Endothelial cell of umbilical vein (primary cell): Measurements from ENCODE around the gene EIF3D. TPM values are rescaled to one million over a fixed set of nuclear protein-coding genes. Genes with fewer than 3 reads are reported as not detected.

Source experiments
- BruUV-seq: library from RNA; stranded (reverse); fragments of 400-500 nt; replicated peaks from 2 replicates; lab custom pipeline; 2021; lab: Mats Ljungman, UMichigan
- CTCF ChIA-PET: fragments of 300-600, 350-600 bp; sonication (Branson Sonifier 250); formaldehyde crosslinking; loops from one replicate; lab custom pipeline; 2021; ENCODE audit warnings: antibody characterized with exemption, inconsistent platforms; lab: Charles Lee
- POLR2A ChIA-PET: fragments of 300-600, 350-600 bp; sonication (Branson Sonifier 250); formaldehyde crosslinking; loops from one replicate; lab custom pipeline; 2021; ENCODE audit warnings: antibody characterized with exemption, inconsistent platforms; lab: Charles Lee
- DNase-seq: peaks from one replicate; pipeline ENCODE4 v3.0.0-alpha.2; 2011; ENCODE audit warnings: low read depth, low spot score
- FAIRE-seq: peaks from 2 replicates; lab custom pipeline; 2011; peaks lifted over from hg19 to GRCh38; lab: Jason Lieb, UNC
- H2AFZ ChIP-seq: 2 replicates; pipeline ENCODE4 v1.6.0; 2012; ENCODE audit warnings: low read depth, low read length, control low read depth, inconsistent platforms
- H3K27ac ChIP-seq: 2 replicates; pipeline ENCODE4 v1.5.1; 2011; ENCODE audit warnings: low read depth, mild to moderate bottlenecking, control low read depth, low read length, moderate library complexity; ENCODE audit not compliant: insufficient read depth
- H3K27me3 ChIP-seq, 2 experiments: 2 replicates each; pipeline versions ENCODE4 v1.6.0 to v1.6.1; 2011; ENCODE audit warnings: low read length in 2 of 2, mixed read lengths in 1 of 2; ENCODE audit not compliant: control insufficient read depth in 2 of 2, insufficient read depth in 2 of 2
- H3K36me3 ChIP-seq, 2 experiments: 2 replicates in 1 of 2; 3 replicates in 1 of 2; pipeline ENCODE4 v1.5.1; 2011; ENCODE audit warnings: low read length in 2 of 2, mild to moderate bottlenecking in 1 of 2, moderate library complexity in 1 of 2; ENCODE audit not compliant: control insufficient read depth in 2 of 2, insufficient read depth in 2 of 2; ENCODE audit errors: extremely low read depth in 1 of 2
- H3K4me1 ChIP-seq: 3 replicates; pipeline ENCODE4 v1.5.1; 2011; ENCODE audit warnings: mild to moderate bottlenecking, low read length; ENCODE audit not compliant: control insufficient read depth, insufficient read depth; ENCODE audit errors: extremely low read depth
- H3K4me2 ChIP-seq: 2 replicates; pipeline ENCODE4 v1.6.1; 2011; ENCODE audit warnings: low read length, control low read depth, mixed read lengths; ENCODE audit not compliant: insufficient read depth
- H3K4me3 ChIP-seq, 3 experiments: fragments of 200-600 bp in 1 of 3; sonication (generic), shearing (Covaris generic) in 1 of 3; replicated peaks in 1 of 3; 2 replicates each; pipeline ENCODE4 v1.5.1; 2011 to 2016; ENCODE audit warnings: control low read depth in 3 of 3, low read length in 3 of 3, mild to moderate bottlenecking in 2 of 3, inconsistent platforms in 1 of 3, low read depth in 1 of 3, moderate library complexity in 1 of 3; ENCODE audit not compliant: insufficient read depth in 1 of 3
- H3K79me2 ChIP-seq: 2 replicates; pipeline ENCODE4 v1.6.0; 2012; ENCODE audit warnings: low read length, inconsistent platforms; ENCODE audit not compliant: control insufficient read depth, insufficient read depth
- H3K9ac ChIP-seq: replicated peaks from 2 replicates; pipeline ENCODE3; 2011; ENCODE audit warnings: low read length, control low read depth; ENCODE audit not compliant: insufficient read depth; ENCODE audit errors: extremely low read depth
- H3K9me1 ChIP-seq: replicated peaks from 3 replicates; pipeline ENCODE4 v1.6.0; 2011; ENCODE audit warnings: mild to moderate bottlenecking, low read length; ENCODE audit not compliant: control insufficient read depth, insufficient read depth; ENCODE audit errors: extremely low read depth
- H3K9me3 ChIP-seq: replicated peaks from 2 replicates; pipeline ENCODE4 v1.5.1; 2012; ENCODE audit warnings: low read length, inconsistent platforms; ENCODE audit not compliant: control insufficient read depth, insufficient read depth
- H4K20me1 ChIP-seq: replicated peaks from 2 replicates; pipeline ENCODE3; 2011; ENCODE audit warnings: mild to moderate bottlenecking, low read length; ENCODE audit not compliant: control insufficient read depth, insufficient read depth; ENCODE audit errors: extremely low read depth
- EZH2 ChIP-seq: IDR thresholded peaks from 2 replicates; pipeline ENCODE4 v1.6.1; 2012; ENCODE audit warnings: borderline replicate concordance, low read depth, mild to moderate bottlenecking, moderate library complexity, low read length, inconsistent platforms; ENCODE audit not compliant: severe bottlenecking
- FOS ChIP-seq: IDR thresholded peaks from 2 replicates; pipeline ENCODE4 v1.6.1; 2011; ENCODE audit warnings: mild to moderate bottlenecking, low read length, moderate library complexity, borderline replicate concordance; ENCODE audit not compliant: insufficient read depth
- GATA2 ChIP-seq: IDR thresholded peaks from 2 replicates; pipeline ENCODE4 v1.7.0; 2011; ENCODE audit warnings: low read depth, mild to moderate bottlenecking, moderate library complexity, mixed read lengths, low read length; ENCODE audit not compliant: insufficient read length, insufficient read depth
- JUN ChIP-seq: IDR thresholded peaks from 2 replicates; pipeline ENCODE4 v1.6.1; 2011; ENCODE audit warnings: borderline replicate concordance, low read depth; ENCODE audit not compliant: insufficient read length, insufficient read depth
- MYC ChIP-seq: IDR thresholded peaks from one replicate; pipeline ENCODE4 v1.6.1; 2011; ENCODE audit warnings: mild to moderate bottlenecking, low read depth, low read length
- POLR2A ChIP-seq: IDR thresholded peaks from 2 replicates; pipeline ENCODE4 v1.6.1; 2012; ENCODE audit warnings: low read depth, mild to moderate bottlenecking, control low read depth, low read length
- POLR2AphosphoS5 ChIP-seq: IDR thresholded peaks from 2 replicates; pipeline ENCODE4 v1.6.1; 2012; ENCODE audit warnings: low read depth, mild to moderate bottlenecking, control low read depth, low read length, moderate library complexity; ENCODE audit not compliant: insufficient read depth
- dilution Hi-C: fragments of 300-500 bp; cut with MboI; formaldehyde crosslinking; loops from one replicate; pipeline ENCODE4 v1.15.0; 2019; ENCODE audit warnings: low sequenced_read_pairs; ENCODE audit not compliant: extremely low pct_ligation_motif_present
- intact Hi-C: fragments of 100-400 bp; cut with micrococcal nuclease; formaldehyde crosslinking; loops from one replicate; pipeline ENCODE4 v1.10.0; 2022
- polyA plus RNA-seq, 4 experiments: library from polyadenylated mRNA; depleted of rRNA in 3 of 4; stranded (reverse) in 3 of 4; unstranded in 1 of 4; fragments of >200 nt; gene quantifications; 2 replicates each; pipeline versions ENCODE4 v1.2.1 to v1.2.3, GENCODE V29; 2011 to 2012; ENCODE audit warnings: missing spikeins in 1 of 4
- total RNA-seq: library from RNA; stranded (reverse); gene quantifications from 2 replicates; pipeline ENCODE4 v1.2.3, GENCODE V29; 2021
- TF ChIP-seq, protein P1 (sequence below): IDR thresholded peaks from 2 replicates; pipeline ENCODE4 v1.6.1; 2011; ENCODE audit not compliant: insufficient read depth, insufficient read length
- TF ChIP-seq, protein P2 (sequence below), 2 donors: IDR thresholded peaks; 1 replicate in 1 of 2; 2 replicates in 1 of 2; pipeline ENCODE4 v1.5.1; 2011; ENCODE audit warnings: low read length in 2 of 2, mild to moderate bottlenecking in 2 of 2, moderate library complexity in 2 of 2, control low read depth in 1 of 2, inconsistent platforms in 1 of 2, low read depth in 1 of 2; ENCODE audit not compliant: insufficient read depth in 1 of 2; ENCODE audit errors: extremely low read depth in 1 of 2

The EIF3D gene
- total and polyA plus RNA-seq, 2 donors (not counting 3 experiments of a cell fraction or from before 2014, with no cell fraction given), result 201 to 413 TPM

DNA sequence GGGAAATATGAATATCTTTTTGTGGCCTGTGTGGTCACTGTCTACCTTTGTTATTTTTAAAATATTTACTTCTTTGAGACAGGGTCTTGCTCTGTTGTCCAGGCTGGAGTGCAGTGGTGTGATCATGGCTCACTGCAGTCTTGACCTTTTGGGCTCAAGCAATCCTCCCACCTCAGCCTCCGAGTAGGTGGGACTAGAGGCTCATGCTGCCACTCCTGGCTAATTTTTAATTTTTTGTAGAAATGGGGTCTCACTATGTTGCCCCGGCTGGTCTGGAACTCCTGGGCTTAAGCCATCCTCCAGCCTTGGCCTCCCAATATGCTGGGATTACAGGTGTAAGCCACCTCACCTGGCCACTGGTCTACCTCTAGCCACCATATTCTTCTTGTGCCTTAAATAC, 3.5 kb upstream of the EIF3D start:
- Histone ChIP-seq H3K9ac (no peak overlapping the region), H3K27ac (no peak overlapping the region), H3K27me3 (peaks cover 1 to 9% of the 10 kb centered on the region in 2 experiments), H2AFZ (no peak overlapping the region), H3K9me1 (no peaks in the 10 kb centered on the region), H3K9me3 (no peaks in the 10 kb centered on the region), H4K20me1 (no peaks in the 10 kb centered on the region), H3K4me2 (no peak overlapping the region), H3K79me2 (peaks cover 14% of the 10 kb centered on the region), H3K4me1 (peaks cover 10% of the 10 kb centered on the region), H3K4me3 (no peak overlapping the region), H3K36me3 (no peaks in the 10 kb centered on the region)
- TF ChIP-seq MYC, result no peak
- TF ChIP-seq POLR2A, result no peak
- TF ChIP-seq, protein P1, sequence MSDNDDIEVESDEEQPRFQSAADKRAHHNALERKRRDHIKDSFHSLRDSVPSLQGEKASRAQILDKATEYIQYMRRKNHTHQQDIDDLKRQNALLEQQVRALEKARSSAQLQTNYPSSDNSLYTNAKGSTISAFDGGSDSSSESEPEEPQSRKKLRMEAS, result no peak
- no peak for TF ChIP-seq EZH2
- no peak for TF ChIP-seq FOS
- TF ChIP-seq, protein P2, sequence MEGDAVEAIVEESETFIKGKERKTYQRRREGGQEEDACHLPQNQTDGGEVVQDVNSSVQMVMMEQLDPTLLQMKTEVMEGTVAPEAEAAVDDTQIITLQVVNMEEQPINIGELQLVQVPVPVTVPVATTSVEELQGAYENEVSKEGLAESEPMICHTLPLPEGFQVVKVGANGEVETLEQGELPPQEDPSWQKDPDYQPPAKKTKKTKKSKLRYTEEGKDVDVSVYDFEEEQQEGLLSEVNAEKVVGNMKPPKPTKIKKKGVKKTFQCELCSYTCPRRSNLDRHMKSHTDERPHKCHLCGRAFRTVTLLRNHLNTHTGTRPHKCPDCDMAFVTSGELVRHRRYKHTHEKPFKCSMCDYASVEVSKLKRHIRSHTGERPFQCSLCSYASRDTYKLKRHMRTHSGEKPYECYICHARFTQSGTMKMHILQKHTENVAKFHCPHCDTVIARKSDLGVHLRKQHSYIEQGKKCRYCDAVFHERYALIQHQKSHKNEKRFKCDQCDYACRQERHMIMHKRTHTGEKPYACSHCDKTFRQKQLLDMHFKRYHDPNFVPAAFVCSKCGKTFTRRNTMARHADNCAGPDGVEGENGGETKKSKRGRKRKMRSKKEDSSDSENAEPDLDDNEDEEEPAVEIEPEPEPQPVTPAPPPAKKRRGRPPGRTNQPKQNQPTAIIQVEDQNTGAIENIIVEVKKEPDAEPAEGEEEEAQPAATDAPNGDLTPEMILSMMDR (IDR thresholded peaks at IDR 0.05; ENCODE audit: extremely low read depth in 1 of 2, insufficient read depth in 1 of 2, low read depth in 1 of 2, low read length in 2 of 2), result no peak
- TF ChIP-seq JUN, result no peak
- no peak for TF ChIP-seq POLR2AphosphoS5
- no peak for TF ChIP-seq GATA2
- intact Hi-C loops (no loop called here), dilution Hi-C loops (no loop called here)
- ChIA-PET POLR2A (no interaction called here), CTCF (no interaction called here)
- BruUV-seq, result no TSS peak
- FAIRE-seq (no peak), DNase-seq (no peak)
